ENCODE data around the gene PPT1. TPM values are rescaled to one million over a fixed set of nuclear protein-coding genes. Genes with fewer than 3 reads are reported as not detected.

Gene PPT1
- total RNA-seq, 1 experiment from 2014 or later = 46.8 TPM

DNA sequence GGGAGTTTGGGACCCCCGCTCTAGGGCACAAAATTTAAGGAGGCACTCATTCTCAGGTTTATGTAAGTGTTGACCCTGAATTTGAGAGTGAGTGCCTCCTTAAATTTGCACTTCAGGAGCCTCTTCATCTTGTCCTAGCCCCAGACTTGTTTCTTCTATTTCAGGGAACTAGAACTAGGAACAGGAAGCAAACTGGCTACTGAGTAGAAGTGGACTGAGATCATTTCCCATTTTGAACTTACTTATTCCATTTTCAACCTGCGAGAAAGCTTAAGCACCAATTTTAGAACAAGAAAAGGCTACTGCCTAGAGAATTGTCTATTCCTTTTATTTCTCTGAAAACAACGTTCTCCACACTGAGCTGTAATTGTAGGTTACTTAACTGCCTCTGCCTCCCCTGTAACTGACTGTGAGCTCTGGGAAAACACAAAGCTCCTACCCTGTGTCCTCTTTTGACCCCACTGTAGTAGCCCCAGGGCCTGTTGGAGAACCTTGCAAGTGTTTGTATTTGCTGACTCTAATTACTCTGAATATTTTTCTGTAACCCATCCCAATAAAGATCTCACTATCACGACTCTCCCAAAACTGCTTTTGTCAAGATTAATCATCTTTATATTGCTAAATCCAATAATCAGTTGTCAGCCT lies 2.5 kb downstream of the PPT1 start:
- TF ChIP-seq SIN3A (IDR thresholded peaks at IDR 0.05; ENCODE audit: low read depth) = no peak
- TF ChIP-seq, protein P1, sequence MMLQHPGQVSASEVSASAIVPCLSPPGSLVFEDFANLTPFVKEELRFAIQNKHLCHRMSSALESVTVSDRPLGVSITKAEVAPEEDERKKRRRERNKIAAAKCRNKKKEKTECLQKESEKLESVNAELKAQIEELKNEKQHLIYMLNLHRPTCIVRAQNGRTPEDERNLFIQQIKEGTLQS (IDR thresholded peaks at IDR 0.05) = no peak
- TF ChIP-seq RAD21 (IDR thresholded peaks at IDR 0.05; ENCODE audit: low read depth) = no peak
- no peak for TF ChIP-seq TCF7L2 (IDR thresholded peaks at IDR 0.05; ENCODE audit: borderline replicate concordance, extremely low read depth, insufficient read depth, insufficient read length)
- no peak for TF ChIP-seq EZH2 (IDR thresholded peaks at IDR 0.05)
- TF ChIP-seq POLR2AphosphoS5 (IDR thresholded peaks at IDR 0.05; ENCODE audit: low read depth, low read length) = no peak
- no peak for TF ChIP-seq SP1 (IDR thresholded peaks at IDR 0.05; ENCODE audit: low read depth)
- no peak for TF ChIP-seq ZNF274 (IDR thresholded peaks at IDR 0.05; ENCODE audit: low read depth, low read length)
- TF ChIP-seq, protein P2, sequence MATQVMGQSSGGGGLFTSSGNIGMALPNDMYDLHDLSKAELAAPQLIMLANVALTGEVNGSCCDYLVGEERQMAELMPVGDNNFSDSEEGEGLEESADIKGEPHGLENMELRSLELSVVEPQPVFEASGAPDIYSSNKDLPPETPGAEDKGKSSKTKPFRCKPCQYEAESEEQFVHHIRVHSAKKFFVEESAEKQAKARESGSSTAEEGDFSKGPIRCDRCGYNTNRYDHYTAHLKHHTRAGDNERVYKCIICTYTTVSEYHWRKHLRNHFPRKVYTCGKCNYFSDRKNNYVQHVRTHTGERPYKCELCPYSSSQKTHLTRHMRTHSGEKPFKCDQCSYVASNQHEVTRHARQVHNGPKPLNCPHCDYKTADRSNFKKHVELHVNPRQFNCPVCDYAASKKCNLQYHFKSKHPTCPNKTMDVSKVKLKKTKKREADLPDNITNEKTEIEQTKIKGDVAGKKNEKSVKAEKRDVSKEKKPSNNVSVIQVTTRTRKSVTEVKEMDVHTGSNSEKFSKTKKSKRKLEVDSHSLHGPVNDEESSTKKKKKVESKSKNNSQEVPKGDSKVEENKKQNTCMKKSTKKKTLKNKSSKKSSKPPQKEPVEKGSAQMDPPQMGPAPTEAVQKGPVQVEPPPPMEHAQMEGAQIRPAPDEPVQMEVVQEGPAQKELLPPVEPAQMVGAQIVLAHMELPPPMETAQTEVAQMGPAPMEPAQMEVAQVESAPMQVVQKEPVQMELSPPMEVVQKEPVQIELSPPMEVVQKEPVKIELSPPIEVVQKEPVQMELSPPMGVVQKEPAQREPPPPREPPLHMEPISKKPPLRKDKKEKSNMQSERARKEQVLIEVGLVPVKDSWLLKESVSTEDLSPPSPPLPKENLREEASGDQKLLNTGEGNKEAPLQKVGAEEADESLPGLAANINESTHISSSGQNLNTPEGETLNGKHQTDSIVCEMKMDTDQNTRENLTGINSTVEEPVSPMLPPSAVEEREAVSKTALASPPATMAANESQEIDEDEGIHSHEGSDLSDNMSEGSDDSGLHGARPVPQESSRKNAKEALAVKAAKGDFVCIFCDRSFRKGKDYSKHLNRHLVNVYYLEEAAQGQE (IDR thresholded peaks at IDR 0.05; ENCODE audit: low read depth) = no peak
- no peak for TF ChIP-seq POLR2A (IDR thresholded peaks at IDR 0.05; ENCODE audit: borderline replicate concordance, extremely low read depth, insufficient read depth, insufficient read length)
- no peaks in the 10 kb centered on the region for H3K9me3 ChIP-seq (ENCODE audit: control insufficient read depth in 1 of 2, insufficient read depth in 1 of 2, low read depth in 1 of 2, low read length in 2 of 2)
- H3K27me3 ChIP-seq (ENCODE audit: insufficient read depth, low read length) = no peaks in the 10 kb centered on the region
- no peak overlapping the region for H3K27ac ChIP-seq (ENCODE audit: low read depth, low read length)
- H3K4me2 ChIP-seq (ENCODE audit: low read length) = no peak overlapping the region
- H2AFZ ChIP-seq (ENCODE audit: low read depth, low read length, poor library complexity, severe bottlenecking) = no peak overlapping the region
- ChIA-PET CTCF (no interaction called here), POLR2A (no interaction called here), RAD21 (ENCODE audit: low non-redundant PET in 1 of 2, low total read pairs in 2 of 2, uncharacterized antibody in 2 of 2, unreplicated experiment in 2 of 2) (no interaction called here)
- H3K4me3 ChIP-seq (replicated peaks in 1 of 2; ENCODE audit: low read depth in 1 of 2, low read length in 2 of 2) = no peak overlapping the region
- H4K20me1 ChIP-seq (ENCODE audit: insufficient read depth) = no peaks in the 10 kb centered on the region
- H3K36me3 ChIP-seq (ENCODE audit: control insufficient read depth in 1 of 2, insufficient read depth in 2 of 2, low read length in 2 of 2) = peaks cover 15 to 16% of the 10 kb centered on the region in 2 experiments
- ATAC-seq (no peak), DNase-seq (ENCODE audit: low read depth, low spot score) (no peak)
- intact Hi-C loops (cut with micrococcal nuclease) = no loop called here
- BruUV-seq (replicated peaks) = no TSS peak
- peaks cover 47% of the 10 kb centered on the region for H3K79me2 ChIP-seq (ENCODE audit: insufficient read depth, low read length)
- H3K9me2 ChIP-seq (ENCODE audit: insufficient read depth) = no peaks in the 10 kb centered on the region
- H3K4me1 ChIP-seq (ENCODE audit: control insufficient read depth in 1 of 2, insufficient read depth in 2 of 2, low read length in 2 of 2) = peaks cover 11 to 22% of the 10 kb centered on the region in 2 experiments; a peak in 3 of 4 replicates
- H3K9ac ChIP-seq (ENCODE audit: low read length) = no peak overlapping the region

Data from HCT116 (cell line).